Liver (tissue), 2 donors: ENCODE data around the gene ABTB2.

Experiments used
- CTCF ChIP-seq: fragments of 150-350 bp; IDR thresholded peaks from 2 replicates; pipeline ENCODE4 v1.5.1; 2017; ENCODE audit warnings: improper control_type of control experiment, low read depth, low read length; ENCODE audit not compliant: missing input control
- ZBTB33 ChIP-seq: IDR thresholded peaks from 2 replicates; pipeline ENCODE4 v1.6.1; 2016; ENCODE audit warnings: antibody characterized with exemption
- donor health status: healthy.

DNA sequence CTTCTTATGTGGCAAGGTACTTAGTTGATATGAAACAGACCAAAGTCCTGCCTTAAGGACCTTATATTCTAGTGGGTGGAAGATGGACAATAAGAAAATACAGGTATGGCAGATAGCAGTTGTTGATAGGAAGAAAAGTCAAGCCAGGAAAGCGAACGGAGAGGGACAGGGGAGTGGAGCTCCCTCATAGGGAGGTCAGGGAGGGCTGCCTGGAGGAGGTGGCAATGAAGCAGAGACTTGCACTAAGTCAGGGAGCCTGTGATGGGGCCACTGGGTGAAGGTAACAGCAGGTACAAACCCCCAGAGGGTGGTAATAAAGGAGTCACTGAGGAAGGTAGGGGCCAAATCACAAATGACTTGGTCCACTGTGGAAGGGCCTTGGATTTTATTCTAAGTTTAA is 65.3 kb downstream of the ABTB2 start:
- no peak for TF ChIP-seq CTCF
- no peak for TF ChIP-seq ZBTB33
